ENCODE results near the gene RAB3C.

Gene RAB3C

DNA sequence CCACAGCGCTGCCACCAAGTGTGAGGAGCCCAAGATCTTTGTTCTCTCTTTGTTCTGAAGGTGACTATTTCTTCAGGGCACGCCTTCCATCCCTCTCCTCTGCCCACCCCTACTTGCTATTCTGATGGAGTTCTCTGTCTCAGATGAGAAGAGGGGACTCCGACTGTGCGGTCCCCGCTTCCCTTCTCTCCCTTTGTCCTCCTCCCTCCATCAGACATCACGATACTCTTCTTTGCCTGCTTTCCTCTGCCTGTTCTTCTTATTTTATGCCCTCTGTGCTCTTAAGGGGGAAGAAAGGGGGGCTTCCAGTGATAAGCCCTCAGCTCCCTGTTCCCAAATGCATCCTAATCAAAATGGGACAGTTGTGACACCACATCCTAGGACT lies 307.8 kb downstream of the RAB3C start:
- no peak for DNase-seq

- peak; percentile 43 to 63 for DNase-seq
Observed at GRCh38 chr5:58891086-58891970, 308.5 kb downstream of the RAB3C start.

- DNase-seq, result no peak
Observed at GRCh38 chr5:58891971-58892343, 309.1 kb downstream of the RAB3C start.

DNA sequence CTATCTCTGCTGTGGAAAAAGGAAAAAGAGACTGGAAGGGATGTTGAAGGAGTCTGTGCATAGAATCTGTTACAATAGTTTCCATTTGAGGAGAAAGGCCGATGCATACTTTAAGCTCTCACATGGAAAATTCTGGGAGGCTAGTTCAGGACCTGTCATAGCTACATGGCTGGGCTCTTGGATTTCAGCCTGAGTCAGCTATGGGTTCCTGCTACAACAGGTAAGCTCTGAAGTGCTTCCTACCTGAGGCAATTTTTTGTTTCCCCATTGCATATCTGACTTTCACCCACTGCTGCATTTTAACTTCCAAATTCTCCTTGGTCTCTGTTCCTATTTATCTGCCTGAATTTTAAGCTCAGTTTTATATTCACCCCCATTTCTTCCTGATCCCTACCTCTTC lies 310.7 kb downstream of the RAB3C start:
- no peak for DNase-seq

DNA sequence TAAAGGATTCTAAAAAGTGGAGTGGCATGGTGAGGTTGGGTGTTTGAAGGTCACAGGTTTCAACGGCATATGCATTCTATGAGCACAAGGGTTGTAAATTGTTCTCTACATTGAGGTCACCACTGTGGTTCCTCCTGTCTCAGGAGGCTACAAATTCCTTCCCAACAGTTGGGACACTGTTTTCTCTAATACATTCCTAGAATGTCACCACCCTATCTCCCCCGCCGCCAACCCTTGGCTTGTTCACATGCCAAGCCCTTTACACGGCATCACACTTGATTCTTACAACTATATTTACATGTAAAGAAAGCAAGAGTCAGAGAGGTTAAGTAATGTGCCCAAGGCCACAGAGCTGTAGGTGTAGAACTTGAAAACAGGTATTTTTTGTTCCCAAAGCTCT lies 315.1 kb downstream of the RAB3C start:
- no peak for DNase-seq

DNA sequence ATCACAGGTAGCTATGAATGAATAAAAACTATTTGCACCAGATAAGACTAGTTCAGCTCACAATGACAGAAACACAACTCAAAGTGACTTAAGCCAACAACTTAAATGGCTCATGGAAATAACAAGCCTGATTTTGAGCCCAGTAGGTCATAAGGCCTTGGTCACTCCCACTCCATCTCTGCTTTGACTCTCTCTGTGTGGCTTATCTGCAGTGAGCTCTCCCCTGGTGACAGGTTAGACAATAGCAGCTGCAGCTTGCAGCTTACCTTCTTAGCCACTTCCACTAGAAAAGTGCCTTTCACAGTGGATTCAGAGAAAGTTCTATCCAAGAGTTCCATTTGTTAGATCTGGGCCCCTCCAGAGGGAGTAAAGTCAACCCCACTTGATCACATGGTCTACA lies 315.7 kb downstream of the RAB3C start:
- DNase-seq, result no peak

GRCh38 chr5:58901271-58901670 lies 318.4 kb downstream of the RAB3C start:
- no peak for DNase-seq

- no peak for DNase-seq
Observed at GRCh38 chr5:58902305-58902704, 319.4 kb downstream of the RAB3C start.

GRCh38 chr5:58902765-58903164 lies 319.9 kb downstream of the RAB3C start:
- no peak for DNase-seq

GRCh38 chr5:58904737-58905136 lies 321.9 kb downstream of the RAB3C start:
- DNase-seq, result no peak

- DNase-seq, result no peak
Observed at GRCh38 chr5:58905944-58906343, 323.1 kb downstream of the RAB3C start.

Data from NCI-H2081 (cell line).